Ishikawa (cell line): ENCODE results near the gene RALY.

Experiments used
- CEBPB ChIP-seq: IDR thresholded peaks from 2 replicates; pipeline ENCODE4 v1.6.1; 2012
- CREB1 ChIP-seq: IDR thresholded peaks from 2 replicates; pipeline ENCODE4 v1.6.1; 2012; ENCODE audit warnings: low read depth
- EGR1 ChIP-seq: IDR thresholded peaks from 2 replicates; pipeline ENCODE4 v1.6.1; 2012
- EP300 ChIP-seq: IDR thresholded peaks from 2 replicates; pipeline ENCODE4 v1.6.1; 2012; ENCODE audit warnings: borderline replicate concordance
- FOXM1 ChIP-seq: IDR thresholded peaks from 2 replicates; pipeline ENCODE4 v1.6.1; 2012; ENCODE audit warnings: low read depth, borderline replicate concordance
- NFIC ChIP-seq: IDR thresholded peaks from 2 replicates; pipeline ENCODE4 v1.6.1; 2012
- RAD21 ChIP-seq: IDR thresholded peaks from 2 replicates; pipeline ENCODE4 v1.6.1; 2012; ENCODE audit warnings: low read depth
- TAF1 ChIP-seq: IDR thresholded peaks from 2 replicates; pipeline ENCODE4 v1.6.1; 2012; ENCODE audit warnings: low read depth, mild to moderate bottlenecking
- TCF12 ChIP-seq: IDR thresholded peaks from 2 replicates; pipeline ENCODE4 v1.6.1; 2012; ENCODE audit warnings: low read depth
- TEAD4 ChIP-seq: IDR thresholded peaks from 2 replicates; pipeline ENCODE4 v1.6.1; 2012
- YY1 ChIP-seq: IDR thresholded peaks from 2 replicates; pipeline ENCODE4 v1.6.1; 2012; ENCODE audit warnings: low read depth
- ZBTB7A ChIP-seq: IDR thresholded peaks from 2 replicates; pipeline ENCODE4 v1.6.1; 2012; ENCODE audit warnings: low read depth
- TF ChIP-seq, protein P1 (sequence below): IDR thresholded peaks from 2 replicates; pipeline ENCODE4 v1.6.1; 2012
- TF ChIP-seq, protein P2 (sequence below): IDR thresholded peaks from 2 replicates; pipeline ENCODE4 v1.6.1; 2012; ENCODE audit warnings: low read depth, mild to moderate bottlenecking
- TF ChIP-seq, protein P3 (sequence below): IDR thresholded peaks from 2 replicates; pipeline ENCODE4 v1.6.1; 2012

Gene RALY

DNA sequence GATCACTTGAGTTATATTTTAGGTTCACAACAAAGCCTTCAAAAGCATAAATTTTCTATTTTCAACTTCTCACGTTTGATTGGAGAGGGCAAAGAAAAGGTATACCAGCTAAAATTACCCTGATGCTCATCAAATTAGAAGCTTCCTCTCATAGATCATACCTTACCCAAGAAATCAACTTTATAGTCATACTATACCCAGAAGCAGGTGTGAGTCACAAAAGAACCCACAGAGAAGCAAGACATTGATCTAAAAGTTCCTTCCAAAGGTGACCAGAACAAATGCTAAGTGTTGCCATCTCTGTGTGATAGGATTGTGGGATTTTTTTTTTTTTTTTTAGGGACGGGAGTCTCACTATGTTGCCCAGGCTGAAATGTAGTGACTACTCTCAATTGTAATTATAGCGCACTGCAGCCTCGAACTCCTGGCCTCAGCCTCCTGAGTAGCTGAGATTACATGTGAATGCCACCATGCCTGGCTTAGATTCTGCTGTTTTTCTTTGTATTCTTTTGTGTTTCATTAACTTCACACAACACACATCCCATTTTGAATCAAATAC is 115.0 kb downstream of the RALY start:
- TF ChIP-seq CREB1, result no peak
- TF ChIP-seq TEAD4, result no peak
- TF ChIP-seq YY1, result no peak
- no peak for TF ChIP-seq RAD21
- TF ChIP-seq, protein P1, sequence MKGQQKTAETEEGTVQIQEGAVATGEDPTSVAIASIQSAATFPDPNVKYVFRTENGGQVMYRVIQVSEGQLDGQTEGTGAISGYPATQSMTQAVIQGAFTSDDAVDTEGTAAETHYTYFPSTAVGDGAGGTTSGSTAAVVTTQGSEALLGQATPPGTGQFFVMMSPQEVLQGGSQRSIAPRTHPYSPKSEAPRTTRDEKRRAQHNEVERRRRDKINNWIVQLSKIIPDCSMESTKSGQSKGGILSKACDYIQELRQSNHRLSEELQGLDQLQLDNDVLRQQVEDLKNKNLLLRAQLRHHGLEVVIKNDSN, result no peak
- TF ChIP-seq EGR1, result no peak
- no peak for TF ChIP-seq ZBTB7A
- no peak for TF ChIP-seq CEBPB
- TF ChIP-seq, protein P2, sequence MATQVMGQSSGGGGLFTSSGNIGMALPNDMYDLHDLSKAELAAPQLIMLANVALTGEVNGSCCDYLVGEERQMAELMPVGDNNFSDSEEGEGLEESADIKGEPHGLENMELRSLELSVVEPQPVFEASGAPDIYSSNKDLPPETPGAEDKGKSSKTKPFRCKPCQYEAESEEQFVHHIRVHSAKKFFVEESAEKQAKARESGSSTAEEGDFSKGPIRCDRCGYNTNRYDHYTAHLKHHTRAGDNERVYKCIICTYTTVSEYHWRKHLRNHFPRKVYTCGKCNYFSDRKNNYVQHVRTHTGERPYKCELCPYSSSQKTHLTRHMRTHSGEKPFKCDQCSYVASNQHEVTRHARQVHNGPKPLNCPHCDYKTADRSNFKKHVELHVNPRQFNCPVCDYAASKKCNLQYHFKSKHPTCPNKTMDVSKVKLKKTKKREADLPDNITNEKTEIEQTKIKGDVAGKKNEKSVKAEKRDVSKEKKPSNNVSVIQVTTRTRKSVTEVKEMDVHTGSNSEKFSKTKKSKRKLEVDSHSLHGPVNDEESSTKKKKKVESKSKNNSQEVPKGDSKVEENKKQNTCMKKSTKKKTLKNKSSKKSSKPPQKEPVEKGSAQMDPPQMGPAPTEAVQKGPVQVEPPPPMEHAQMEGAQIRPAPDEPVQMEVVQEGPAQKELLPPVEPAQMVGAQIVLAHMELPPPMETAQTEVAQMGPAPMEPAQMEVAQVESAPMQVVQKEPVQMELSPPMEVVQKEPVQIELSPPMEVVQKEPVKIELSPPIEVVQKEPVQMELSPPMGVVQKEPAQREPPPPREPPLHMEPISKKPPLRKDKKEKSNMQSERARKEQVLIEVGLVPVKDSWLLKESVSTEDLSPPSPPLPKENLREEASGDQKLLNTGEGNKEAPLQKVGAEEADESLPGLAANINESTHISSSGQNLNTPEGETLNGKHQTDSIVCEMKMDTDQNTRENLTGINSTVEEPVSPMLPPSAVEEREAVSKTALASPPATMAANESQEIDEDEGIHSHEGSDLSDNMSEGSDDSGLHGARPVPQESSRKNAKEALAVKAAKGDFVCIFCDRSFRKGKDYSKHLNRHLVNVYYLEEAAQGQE, result no peak
- TF ChIP-seq, protein P3, sequence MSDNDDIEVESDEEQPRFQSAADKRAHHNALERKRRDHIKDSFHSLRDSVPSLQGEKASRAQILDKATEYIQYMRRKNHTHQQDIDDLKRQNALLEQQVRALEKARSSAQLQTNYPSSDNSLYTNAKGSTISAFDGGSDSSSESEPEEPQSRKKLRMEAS, result no peak
- no peak for TF ChIP-seq EP300
- TF ChIP-seq TAF1, result no peak

DNA sequence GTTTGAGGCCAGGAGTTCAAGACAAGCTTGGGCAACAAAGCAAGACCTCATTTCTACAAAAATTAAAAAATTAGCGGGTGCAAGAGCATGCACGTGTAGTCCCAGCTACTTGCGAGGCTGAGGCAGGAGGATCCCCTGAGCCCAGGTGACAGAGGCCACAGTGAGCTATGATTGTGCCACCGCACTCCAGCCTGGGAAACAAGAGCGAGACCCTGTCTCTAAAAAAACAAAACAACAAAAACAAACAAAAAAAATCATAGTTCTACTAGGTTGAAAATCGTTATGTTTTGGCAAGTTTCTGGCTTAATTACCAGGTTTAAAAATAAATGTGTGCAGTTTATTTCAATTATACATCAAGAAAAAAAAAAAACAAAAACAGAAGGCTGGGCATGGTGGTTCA is 115.7 kb downstream of the RALY start:
- TF ChIP-seq TCF12, result no peak
- TF ChIP-seq CEBPB, result no peak
- no peak for TF ChIP-seq TEAD4
- TF ChIP-seq EP300, result no peak
- no peak for TF ChIP-seq YY1

DNA sequence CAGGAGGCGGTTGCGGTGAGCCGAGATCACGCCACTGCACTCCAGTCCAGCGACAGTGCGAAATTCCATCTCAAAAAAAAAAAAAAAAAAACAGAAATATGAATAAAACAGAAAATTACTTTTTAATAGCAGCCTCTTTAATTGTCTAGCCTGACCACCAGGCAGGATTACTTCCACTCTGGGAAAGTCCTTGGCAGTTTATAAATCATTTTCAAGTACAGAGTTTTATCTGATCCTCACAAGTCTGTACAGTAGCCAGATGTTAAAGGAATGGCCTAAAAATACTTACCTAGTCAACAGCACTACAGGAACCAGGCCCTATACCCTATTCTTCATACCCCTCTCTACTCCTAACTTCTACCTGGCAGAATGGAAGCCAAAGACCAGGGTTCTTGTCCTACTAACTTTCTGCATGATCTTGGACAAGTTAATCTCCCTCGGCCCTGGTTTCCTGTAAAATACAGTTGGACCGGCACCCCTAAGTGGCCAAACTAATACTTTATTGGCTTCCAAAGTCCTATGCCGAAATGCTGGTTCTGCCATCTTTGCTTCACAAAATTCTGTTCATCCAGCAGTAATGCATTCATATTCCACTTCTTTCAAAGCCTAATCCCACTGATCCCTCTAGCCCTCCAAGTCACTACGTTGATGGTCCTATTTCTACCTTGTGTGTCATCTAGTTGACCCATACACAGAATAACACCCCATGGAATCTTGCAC is 116.5 kb downstream of the RALY start:
- TF ChIP-seq FOXM1, result no peak
- TF ChIP-seq RAD21, result no peak
- TF ChIP-seq CEBPB, result no peak
- no peak for TF ChIP-seq EGR1
- TF ChIP-seq TEAD4, result no peak
- TF ChIP-seq TCF12, result no peak
- TF ChIP-seq, protein P1, result no peak
- TF ChIP-seq NFIC, result no peak
- TF ChIP-seq YY1, result no peak

DNA sequence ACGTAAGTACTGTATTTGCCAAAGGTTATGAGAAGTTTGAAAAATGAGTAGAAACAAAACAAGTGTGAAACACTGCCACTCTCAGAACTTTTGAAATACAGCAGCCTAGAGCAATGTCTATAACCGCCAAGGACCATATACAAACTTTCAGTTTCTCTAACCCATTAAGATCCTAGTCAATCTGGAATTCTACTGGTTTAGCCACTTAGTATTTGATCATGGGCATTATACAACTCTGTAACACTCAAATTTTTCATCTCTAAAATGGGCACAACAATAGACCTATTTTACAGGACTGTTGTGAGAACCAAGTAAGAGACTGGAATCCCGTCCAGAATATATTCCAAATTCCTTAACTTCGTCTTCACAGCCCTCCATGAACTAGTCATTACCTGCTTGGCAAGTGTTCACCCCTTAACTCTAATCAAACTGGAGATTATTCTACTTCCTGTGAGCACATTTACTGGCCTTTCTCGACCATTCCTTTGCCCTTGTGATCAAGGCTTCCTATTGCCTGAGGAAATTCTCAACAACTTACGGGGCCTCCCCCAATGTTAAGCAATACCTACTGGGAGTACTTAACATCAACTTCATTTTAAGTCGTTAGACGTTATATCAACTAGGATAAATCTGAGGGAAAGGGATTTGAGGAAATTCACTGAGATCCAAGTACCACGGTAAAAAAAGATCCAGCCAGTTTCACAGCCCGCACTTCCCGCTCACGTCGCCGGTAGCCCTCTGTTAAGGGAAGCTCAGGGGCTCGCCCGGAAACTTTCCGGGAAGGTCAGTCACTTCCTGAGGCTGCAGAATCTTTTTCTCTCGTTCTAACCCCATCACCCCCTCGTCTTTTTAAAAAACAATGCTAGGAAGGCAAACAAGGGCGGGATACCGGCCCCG is 117.3 kb downstream of the RALY start:
- TF ChIP-seq TAF1 (no peak), CEBPB (peak; percentile 63)

DNA sequence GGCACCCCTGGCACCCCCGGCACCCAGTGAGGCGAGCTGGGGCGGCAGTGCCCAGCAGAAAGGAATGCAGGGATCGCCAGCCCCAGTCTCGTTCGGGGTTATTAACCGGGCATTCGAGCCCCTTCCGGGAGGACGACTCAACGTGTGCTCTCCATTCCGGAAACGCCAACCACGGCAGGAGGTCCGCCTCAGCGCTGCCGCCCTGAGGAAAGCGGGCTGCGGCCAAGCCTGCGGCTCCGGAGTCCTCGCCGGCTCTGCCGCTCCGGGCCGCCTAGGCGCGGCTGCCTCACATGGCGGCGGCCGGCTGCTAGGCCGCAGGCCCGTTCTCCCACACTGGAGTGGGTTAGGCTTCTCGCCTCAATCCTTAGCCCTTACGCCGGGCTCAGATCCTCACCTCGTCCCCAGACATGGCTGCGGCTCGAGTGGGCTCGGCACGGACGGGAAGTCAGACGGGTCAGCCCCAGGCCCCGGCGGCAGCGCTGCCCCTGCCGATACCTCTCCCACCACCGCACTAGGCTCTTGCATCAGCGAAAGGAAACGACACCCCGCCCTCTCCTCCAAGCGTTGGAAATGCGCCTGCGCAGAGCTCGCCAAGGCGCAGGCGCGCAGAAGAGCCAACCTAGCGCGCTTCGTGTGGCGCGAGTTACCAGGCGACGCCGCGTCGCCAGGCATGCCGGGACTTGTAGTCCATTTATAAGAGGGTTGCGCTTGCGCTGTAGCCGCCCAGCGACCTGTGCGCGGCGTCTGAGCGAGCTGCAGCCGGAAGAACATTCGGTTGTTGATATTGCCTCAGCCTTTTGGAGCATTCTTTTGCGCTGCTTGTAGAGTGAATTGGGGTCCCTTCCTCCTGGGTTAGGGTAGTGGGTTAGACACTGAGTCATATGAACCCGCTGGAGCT is 118.2 kb downstream of the RALY start, which contains the start of gene EIF2S2:
TSS of gene EIF2S2 (minus strand) at position 542 of the 898 bp plus-strand sequence. CDS start at position 409, 133 bp downstream.
- TF ChIP-seq TAF1 (peak; percentile 91), EP300 (peak; percentile 31; the same call in 1 of the 2 replicates), TCF12 (0 out of 2 replicates have a peak, but pooled peaks have one; percentile 31), TEAD4 (peak; percentile 4; the same call in 1 of the 2 replicates), EGR1 (no peak), ZBTB7A (no peak), CREB1 (peak; percentile 86), NFIC (peak; percentile 74), YY1 (peak; percentile 28; the same call in 1 of the 2 replicates), FOXM1 (no peak), CEBPB (peak; percentile 79), RAD21 (no peak)
- TF ChIP-seq, protein P1, result no peak
- TF ChIP-seq, protein P3, result peak; percentile 77
- TF ChIP-seq, protein P2, result no peak
